Neuronal stem cell (in vitro differentiated cells): Measurements from ENCODE around the gene LTBP3.

Experiments used
- DNase-seq: peaks from one replicate; pipeline ENCODE4 v3.0.0-alpha.2; 2013; ENCODE audit warnings: low spot score
- H2AFZ ChIP-seq: one replicate; pipeline ENCODE4 v1.6.1; 2013; ENCODE audit warnings: mild to moderate bottlenecking, low read length, inconsistent platforms
- H2AK5ac ChIP-seq: 2 replicates; pipeline ENCODE4 v1.6.1; 2013; ENCODE audit warnings: low read depth, mild to moderate bottlenecking, inconsistent platforms, low read length, moderate library complexity, mixed read lengths
- H2BK120ac ChIP-seq: 2 replicates; pipeline ENCODE4 v1.6.1; 2013; ENCODE audit warnings: low read depth, mild to moderate bottlenecking, inconsistent platforms, low read length, moderate library complexity, mixed read lengths
- H2BK12ac ChIP-seq: one replicate; pipeline ENCODE4 v1.6.1; 2013; ENCODE audit warnings: low read length, inconsistent platforms
- H2BK15ac ChIP-seq: 2 replicates; pipeline ENCODE4 v1.6.1; 2013; ENCODE audit warnings: mild to moderate bottlenecking, low read length, inconsistent platforms, mixed read lengths
- H2BK5ac ChIP-seq: one replicate; pipeline ENCODE4 v1.6.1; 2013; ENCODE audit warnings: inconsistent platforms, mild to moderate bottlenecking, low read length, moderate library complexity
- H3K14ac ChIP-seq: one replicate; pipeline ENCODE4 v1.6.1; 2013; ENCODE audit warnings: low read length, inconsistent platforms
- H3K18ac ChIP-seq: 2 replicates; pipeline ENCODE4 v1.6.1; 2013; ENCODE audit warnings: low read length, inconsistent platforms
- H3K23ac ChIP-seq: 2 replicates; pipeline ENCODE4 v1.6.1; 2013; ENCODE audit warnings: low read depth, mild to moderate bottlenecking, mixed read lengths, low read length, inconsistent platforms; ENCODE audit not compliant: poor library complexity
- H3K27ac ChIP-seq: replicated peaks from 3 replicates; pipeline ENCODE4 v1.5.1; 2013; ENCODE audit warnings: low read length, inconsistent platforms
- H3K27me3 ChIP-seq, 3 experiments: 2 replicates each; pipeline ENCODE4 v1.6.1; 2013; ENCODE audit warnings: low read length in 3 of 3, mild to moderate bottlenecking in 2 of 3, inconsistent platforms in 1 of 3, low read depth in 1 of 3, mixed read lengths in 1 of 3, moderate library complexity in 1 of 3; ENCODE audit not compliant: control insufficient read depth in 3 of 3, insufficient read depth in 3 of 3
- H3K36me3 ChIP-seq, 2 donors: replicated peaks in 1 of 2; 2 replicates each; pipeline ENCODE4 v1.6.1; 2013; ENCODE audit warnings: low read length in 2 of 2; ENCODE audit not compliant: control insufficient read depth in 2 of 2, insufficient read depth in 2 of 2
- H3K4ac ChIP-seq: 2 replicates; pipeline ENCODE4 v1.6.1; 2013; ENCODE audit warnings: inconsistent platforms, mild to moderate bottlenecking, low read length, moderate library complexity
- H3K4me1 ChIP-seq, 2 donors: 1 replicate in 1 of 2; 2 replicates in 1 of 2; pipeline ENCODE4 v1.6.1; 2013; ENCODE audit warnings: low read length in 2 of 2, low read depth in 1 of 2; ENCODE audit not compliant: control insufficient read depth in 2 of 2, insufficient read depth in 1 of 2
- H3K4me2 ChIP-seq: one replicate; pipeline ENCODE4 v1.6.1; 2013; ENCODE audit warnings: mild to moderate bottlenecking, low read length, inconsistent platforms; ENCODE audit not compliant: insufficient read depth, poor library complexity, severe bottlenecking
- H3K4me3 ChIP-seq, 2 donors: 2 replicates each; pipeline ENCODE4 v1.5.1; 2013; ENCODE audit warnings: low read length in 2 of 2, mild to moderate bottlenecking in 2 of 2, inconsistent platforms in 1 of 2, moderate library complexity in 1 of 2
- H3K79me1 ChIP-seq: one replicate; pipeline ENCODE4 v1.6.1; 2013; ENCODE audit warnings: low read depth, mild to moderate bottlenecking, inconsistent platforms, low read length, moderate library complexity
- H3K9ac ChIP-seq: one replicate; pipeline ENCODE4 v1.6.1; 2013; ENCODE audit warnings: mild to moderate bottlenecking, low read depth, low read length, inconsistent platforms; ENCODE audit not compliant: poor library complexity
- H3K9me3 ChIP-seq, 2 donors: replicated peaks in 1 of 2; 2 replicates each; pipeline versions ENCODE3 to v1.6.1; 2013; ENCODE audit warnings: low read length in 2 of 2, mild to moderate bottlenecking in 2 of 2, inconsistent platforms in 1 of 2, low read depth in 1 of 2, mixed read lengths in 1 of 2, moderate library complexity in 1 of 2; ENCODE audit not compliant: control insufficient read depth in 2 of 2, insufficient read depth in 1 of 2
- H4K8ac ChIP-seq: one replicate; pipeline ENCODE4 v1.6.1; 2013; ENCODE audit warnings: low read depth, mild to moderate bottlenecking, inconsistent platforms, low read length, moderate library complexity
- H4K91ac ChIP-seq: one replicate; pipeline ENCODE4 v1.6.1; 2013; ENCODE audit warnings: low read length, low read depth, mild to moderate bottlenecking, inconsistent platforms; ENCODE audit not compliant: poor library complexity
- WGBS, 2 donors: extraction: QIAGEN DNeasy Blood & Tissue Kit; methylation state at CpG; one replicate each; pipeline ENCODE4 v1.1.7; 2013; ENCODE audit warnings: missing lambda C conversion rate in 2 of 2, mixed read lengths in 1 of 2; ENCODE audit not compliant: insufficient read length in 2 of 2, insufficient replicate concordance in 1 of 2; ENCODE audit errors: extremely low coverage in 2 of 2; 5-methylcytosine and 5-hydroxymethylcytosine counted together

The LTBP3 gene

DNA sequence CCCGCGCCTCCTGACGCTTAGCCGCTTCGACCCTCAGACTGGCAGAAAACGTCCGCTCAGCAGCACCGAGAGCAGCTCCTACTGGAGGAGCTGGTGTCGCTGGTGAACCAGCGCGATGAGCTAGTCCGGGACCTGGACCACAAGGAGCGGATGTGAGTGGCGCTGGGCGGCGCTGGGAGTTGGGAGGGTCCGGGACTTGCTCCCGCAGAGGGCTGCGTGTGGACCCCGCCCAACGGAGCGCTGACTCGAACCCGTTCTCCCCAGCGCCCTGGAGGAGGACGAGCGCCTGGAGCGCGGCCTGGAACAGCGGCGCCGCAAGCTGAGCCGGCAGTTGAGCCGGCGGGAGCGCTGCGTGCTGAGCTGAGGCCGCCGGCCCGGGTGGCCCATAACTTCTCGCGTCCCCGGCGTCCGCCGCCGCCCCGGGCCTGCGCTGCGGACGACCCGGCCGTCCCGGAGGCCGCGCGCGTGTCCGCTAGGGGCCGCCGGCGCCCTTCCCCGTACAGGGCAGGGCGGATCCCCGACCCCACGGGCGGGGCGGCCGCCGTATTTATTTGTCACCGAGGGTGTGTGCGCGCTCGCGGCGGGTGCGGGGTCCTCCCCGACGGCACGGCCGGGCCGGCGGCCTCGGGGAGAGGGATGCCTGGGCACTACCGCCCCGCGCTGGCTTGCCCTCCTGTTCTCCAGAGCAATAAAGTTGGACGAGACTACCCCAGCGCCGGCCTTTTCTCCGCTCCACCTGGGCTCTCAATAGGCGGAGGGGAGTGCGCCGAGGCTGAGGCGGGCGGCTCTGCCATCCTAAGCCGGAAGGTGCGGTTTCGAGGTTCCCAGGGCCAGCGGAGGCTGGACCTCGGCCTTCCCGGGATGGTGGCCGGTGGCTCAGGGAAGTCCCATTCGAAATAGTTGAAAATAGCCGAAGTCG is 34.0 kb upstream of the LTBP3 start:
- Histone ChIP-seq H2AFZ (peak overlapping the region; percentile 48), H3K14ac (peak overlapping the region; percentile 79), H2BK15ac (no peak overlapping the region), H3K27ac (no peak overlapping the region), H3K9ac (peak overlapping the region; percentile 79), H3K18ac (peak overlapping the region; percentile 84), H3K27me3 (peaks cover 0 to 21% (median 6%) of the 10 kb centered on the region in 3 experiments), H3K4me3 (peak overlapping the region; percentile 22 to 78), H3K4me1 (peaks cover 23 to 33% of the 10 kb centered on the region in 2 donors), H3K23ac (peak overlapping the region; percentile 86), H3K9me3 (peaks cover 0 to 3% of the 10 kb centered on the region in 2 donors), H2AK5ac (peak overlapping the region; percentile 100), H4K8ac (no peak overlapping the region), H2BK5ac (peak overlapping the region; percentile 1), H3K4ac (no peak overlapping the region), H3K4me2 (peak overlapping the region; percentile 88), H3K36me3 (no peaks in the 10 kb centered on the region), H2BK120ac (no peak overlapping the region), H4K91ac (no peak overlapping the region), H2BK12ac (no peak overlapping the region), H3K79me1 (peaks cover 2% of the 10 kb centered on the region)
- DNase-seq, result no peak
- no CpG with 5 or more reads among the region's 106 CpGs for WGBS, 2 donors

DNA sequence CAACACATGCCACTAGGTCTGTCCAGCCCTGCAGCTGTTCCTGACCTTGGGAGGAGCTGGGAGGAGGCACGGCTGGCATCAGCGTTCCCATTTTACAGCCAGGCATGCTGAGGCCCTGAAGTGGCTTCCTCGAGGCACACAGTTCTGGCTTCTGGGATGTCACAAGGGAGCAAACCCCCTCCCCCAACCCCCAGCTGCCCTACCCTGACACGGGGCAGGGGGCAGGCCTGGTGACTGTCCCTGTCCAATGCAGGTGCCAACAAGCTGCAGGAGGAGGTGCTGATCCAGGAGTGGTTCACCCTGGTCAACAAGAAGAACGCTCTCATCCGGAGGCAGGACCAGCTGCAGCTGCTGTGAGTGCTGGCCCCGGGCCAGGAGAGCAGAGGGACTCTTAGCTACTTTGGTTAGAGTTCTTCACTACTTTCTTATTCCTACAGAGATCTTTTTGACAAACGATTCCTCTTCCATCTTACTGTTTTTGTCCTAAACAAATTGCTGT is 32.1 kb upstream of the LTBP3 start:
- Histone ChIP-seq H3K4me2 (no peak overlapping the region), H4K91ac (no peak overlapping the region), H2BK120ac (no peak overlapping the region), H2BK12ac (no peak overlapping the region), H4K8ac (no peak overlapping the region), H3K27me3 (peaks cover 0 to 31% (median 6%) of the 10 kb centered on the region in 3 experiments), H3K4me3 (no peak overlapping the region), H2AK5ac (peak overlapping the region; percentile 78), H3K18ac (no peak overlapping the region), H2BK5ac (peak overlapping the region; percentile 28), H3K14ac (no peak overlapping the region), H3K23ac (no peak overlapping the region), H3K9me3 (peaks cover 0 to 3% of the 10 kb centered on the region in 2 donors), H3K9ac (no peak overlapping the region), H3K4ac (no peak overlapping the region), H3K4me1 (peaks cover 28 to 43% of the 10 kb centered on the region in 2 donors), H3K27ac (peak overlapping the region; percentile 38), H2AFZ (peak overlapping the region; percentile 14), H2BK15ac (peak overlapping the region; percentile 46), H3K36me3 (no peaks in the 10 kb centered on the region), H3K79me1 (peaks cover 2% of the 10 kb centered on the region)
- no peak for DNase-seq
- WGBS, 2 donors, result no CpG with 5 or more reads among the region's 8 CpGs

DNA sequence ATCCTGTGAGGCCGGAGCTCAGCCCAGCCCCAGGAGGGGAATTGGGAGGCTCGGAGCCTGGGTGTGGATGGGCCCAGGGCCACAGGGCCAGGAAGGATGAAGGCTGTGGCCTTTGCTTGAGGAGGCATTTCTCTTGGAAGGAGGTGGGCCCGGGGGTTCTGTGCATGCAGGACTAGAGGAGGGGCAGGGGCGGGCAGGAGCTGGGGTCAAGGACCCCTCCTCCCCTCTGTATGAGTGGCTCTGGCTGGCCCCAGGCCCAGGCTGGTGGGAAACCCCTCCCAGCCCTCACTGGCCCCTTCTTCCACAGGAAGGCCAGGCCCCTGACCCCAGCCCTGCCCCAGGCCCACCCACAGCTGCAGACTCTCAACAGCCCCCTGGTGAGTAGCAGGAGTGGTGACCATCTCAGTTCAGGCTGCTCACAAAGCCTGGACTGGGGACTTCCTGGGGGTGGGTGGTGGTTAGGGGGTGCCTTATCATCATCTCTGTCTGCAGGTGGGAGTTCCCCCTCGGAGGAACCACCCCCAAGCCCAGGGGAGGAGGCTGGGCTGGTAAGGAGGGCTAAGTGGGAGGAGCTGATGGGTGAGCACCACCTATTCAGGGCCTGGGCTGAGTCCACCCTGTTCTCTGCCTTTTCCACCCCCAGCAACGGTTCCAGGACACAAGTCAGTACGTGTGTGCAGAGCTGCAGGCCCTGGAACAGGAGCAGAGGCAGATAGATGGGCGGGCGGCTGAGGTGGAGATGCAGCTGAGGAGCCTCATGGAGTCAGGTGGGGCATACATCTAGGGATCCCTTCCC is 31.5 kb upstream of the LTBP3 start:
- peak overlapping the region; percentile 53 for H3K18ac ChIP-seq
- H2BK15ac ChIP-seq, result peak overlapping the region; percentile 46
- H3K4me1 ChIP-seq, result peaks cover 30 to 45% of the 10 kb centered on the region in 2 donors
- no peak overlapping the region for H3K23ac ChIP-seq
- peaks cover 2% of the 10 kb centered on the region for H3K79me1 ChIP-seq
- peak overlapping the region; percentile 38 for H3K27ac ChIP-seq
- WGBS, 2 donors, result no CpG with 5 or more reads among the region's 9 CpGs
- H3K14ac ChIP-seq, result no peak overlapping the region
- H2BK5ac ChIP-seq, result peak overlapping the region; percentile 28
- no peaks in the 10 kb centered on the region for H3K36me3 ChIP-seq
- H3K4me2 ChIP-seq, result no peak overlapping the region
- no peak overlapping the region for H4K8ac ChIP-seq
- peaks cover 0 to 38% (median 6%) of the 10 kb centered on the region in 3 experiments for H3K27me3 ChIP-seq
- peaks cover 0 to 3% of the 10 kb centered on the region in 2 donors for H3K9me3 ChIP-seq
- peak overlapping the region; percentile 23 for H2AK5ac ChIP-seq
- peak overlapping the region; percentile 14 for H2AFZ ChIP-seq
- no peak overlapping the region for H3K9ac ChIP-seq
- H2BK120ac ChIP-seq, result no peak overlapping the region
- peak overlapping the region; percentile 60 for H2BK12ac ChIP-seq
- no peak for DNase-seq
- H3K4me3 ChIP-seq, result no peak overlapping the region
- no peak overlapping the region for H3K4ac ChIP-seq
- H4K91ac ChIP-seq, result no peak overlapping the region
